H1 (cell line): ENCODE measurements around the gene NT5C3B. TPM values are rescaled to one million over a fixed set of nuclear protein-coding genes. Genes with fewer than 3 reads are reported as not detected.

ENCODE experiments used
- CTCF ChIA-PET: fragments of 300-600 bp; sonication (Branson Sonifier 250); formaldehyde crosslinking; loops from one replicate; lab custom pipeline; 2021; ENCODE audit not compliant: partially characterized antibody; lab: Charles Lee
- POLR2A ChIA-PET: fragments of 300-600 bp; sonication (Branson Sonifier 250); formaldehyde crosslinking; loops from one replicate; lab custom pipeline; 2021; ENCODE audit warnings: inconsistent platforms; ENCODE audit not compliant: partially characterized antibody; lab: Charles Lee
- DNase-seq, 2 experiments: peaks; one replicate each; pipeline versions ENCODE4 v3.0.0 to v3.0.0-alpha.2; 2010 to 2022; ENCODE audit warnings: low spot score in 2 of 2, low read depth in 1 of 2, mixed read lengths in 1 of 2
- FAIRE-seq: peaks from 2 replicates; lab custom pipeline; 2011; peaks lifted over from hg19 to GRCh38; lab: Jason Lieb, UNC
- H2AFZ ChIP-seq: 2 replicates; pipeline ENCODE4 v1.8.1; 2012; ENCODE audit warnings: low read length, inconsistent platforms
- H2AK5ac ChIP-seq: 2 replicates; pipeline ENCODE4 v1.6.1; 2013; ENCODE audit warnings: low read depth, low read length
- H2BK120ac ChIP-seq: replicated peaks from 2 replicates; pipeline ENCODE3; 2013; ENCODE audit warnings: low read depth, low read length, inconsistent platforms
- H2BK12ac ChIP-seq: 2 replicates; pipeline ENCODE4 v1.6.1; 2013; ENCODE audit warnings: low read depth, low read length
- H2BK15ac ChIP-seq: 2 replicates; pipeline ENCODE4 v1.6.1; 2013; ENCODE audit warnings: low read length
- H2BK20ac ChIP-seq: 2 replicates; pipeline ENCODE4 v1.6.1; 2013; ENCODE audit warnings: low read length
- H2BK5ac ChIP-seq: 2 replicates; pipeline ENCODE4 v1.6.1; 2013; ENCODE audit warnings: low read depth, low read length
- H3K14ac ChIP-seq: 2 replicates; pipeline ENCODE4 v1.6.1; 2013; ENCODE audit warnings: inconsistent platforms; ENCODE audit not compliant: insufficient read length
- H3K18ac ChIP-seq: 2 replicates; pipeline ENCODE4 v1.6.1; 2013; ENCODE audit warnings: low read length; ENCODE audit errors: extremely low read depth
- H3K23ac ChIP-seq: 2 replicates; pipeline ENCODE4 v1.6.1; 2013; ENCODE audit warnings: inconsistent platforms; ENCODE audit not compliant: insufficient read length
- H3K23me2 ChIP-seq: 2 replicates; pipeline ENCODE4 v1.6.1; 2013; ENCODE audit warnings: low read depth, low read length
- H3K27ac ChIP-seq: 2 replicates; pipeline ENCODE4 v1.6.1; 2011; ENCODE audit warnings: low read depth, low read length, inconsistent platforms
- H3K27me3 ChIP-seq, 4 experiments: replicated peaks in 1 of 4; 1 replicate in 1 of 4; 2 replicates in 3 of 4; pipeline versions ENCODE4 v1.6.1 to v1.8.1; 2011 to 2013; ENCODE audit warnings: low read length in 3 of 4, mild to moderate bottlenecking in 3 of 4, inconsistent platforms in 2 of 4, mixed read lengths in 2 of 4, moderate library complexity in 1 of 4; ENCODE audit not compliant: control insufficient read depth in 3 of 4, insufficient read depth in 3 of 4; ENCODE audit errors: extremely low read depth in 1 of 4
- H3K36me3 ChIP-seq, 4 experiments: 2 replicates each; pipeline versions ENCODE4 v1.6.1 to v1.8.1; 2011 to 2013; ENCODE audit warnings: mild to moderate bottlenecking in 4 of 4, low read length in 3 of 4, moderate library complexity in 2 of 4, control low read depth in 1 of 4, inconsistent platforms in 1 of 4; ENCODE audit not compliant: insufficient read depth in 4 of 4, control insufficient read depth in 2 of 4
- H3K4ac ChIP-seq: replicated peaks from 2 replicates; pipeline ENCODE3; 2013; ENCODE audit warnings: low read length, low read depth, mixed read lengths, inconsistent platforms; ENCODE audit not compliant: insufficient read length
- H3K4me1 ChIP-seq, 4 experiments: replicated peaks in 1 of 4; 1 replicate in 1 of 4; 2 replicates in 3 of 4; pipeline versions ENCODE4 v1.6.1 to v1.8.1; 2011 to 2013; ENCODE audit warnings: low read length in 3 of 4, inconsistent platforms in 2 of 4, mixed read lengths in 1 of 4; ENCODE audit not compliant: insufficient read depth in 4 of 4, control insufficient read depth in 3 of 4
- H3K4me2 ChIP-seq, 2 experiments: 2 replicates each; pipeline versions ENCODE4 v1.6.1 to v1.8.1; 2011 to 2013; ENCODE audit warnings: low read depth in 2 of 2, low read length in 2 of 2, control low read depth in 1 of 2, inconsistent platforms in 1 of 2, mild to moderate bottlenecking in 1 of 2; ENCODE audit not compliant: insufficient read depth in 1 of 2
- H3K4me3 ChIP-seq, 4 experiments: fragments of 200-600, 300-600 bp in 1 of 4; sonication (generic), shearing (Covaris generic), sonication (Bioruptor Twin) in 1 of 4; 2 replicates each; pipeline versions ENCODE4 v1.5.1 to v1.8.1; 2011 to 2016; ENCODE audit warnings: low read length in 4 of 4, low read depth in 3 of 4, control low read depth in 2 of 4, inconsistent platforms in 2 of 4, mild to moderate bottlenecking in 2 of 4, mixed read lengths in 1 of 4, moderate library complexity in 1 of 4; ENCODE audit not compliant: insufficient read depth in 2 of 4; ENCODE audit errors: extremely low read depth in 1 of 4
- H3K56ac ChIP-seq: replicated peaks from 2 replicates; pipeline ENCODE3; 2013; ENCODE audit warnings: low read depth, mild to moderate bottlenecking, mixed read lengths, low read length, inconsistent platforms; ENCODE audit not compliant: insufficient read length
- H3K79me1 ChIP-seq: 2 replicates; pipeline ENCODE4 v1.6.1; 2013; ENCODE audit warnings: low read depth, low read length, control low read depth
- H3K79me2 ChIP-seq, 2 experiments: 2 replicates each; pipeline versions ENCODE4 v1.6.1 to v1.8.1; 2012 to 2013; ENCODE audit warnings: low read length in 2 of 2, mild to moderate bottlenecking in 2 of 2, inconsistent platforms in 1 of 2; ENCODE audit not compliant: insufficient read depth in 2 of 2, control insufficient read depth in 1 of 2
- H3K9ac ChIP-seq, 4 experiments: replicated peaks in 1 of 4; 1 replicate in 1 of 4; 2 replicates in 3 of 4; pipeline versions ENCODE4 v1.6.1 to v1.8.1; 2011 to 2013; ENCODE audit warnings: low read depth in 3 of 4, low read length in 3 of 4, control low read depth in 2 of 4, mild to moderate bottlenecking in 2 of 4, moderate library complexity in 2 of 4, inconsistent platforms in 1 of 4; ENCODE audit errors: extremely low read depth in 1 of 4
- H3K9me3 ChIP-seq, 2 experiments: 2 replicates each; pipeline versions ENCODE4 v1.6.1 to v1.8.1; 2012 to 2013; ENCODE audit warnings: mild to moderate bottlenecking in 2 of 2, moderate library complexity in 2 of 2, control low read depth in 1 of 2, inconsistent platforms in 1 of 2, low read depth in 1 of 2, low read length in 1 of 2, mixed read lengths in 1 of 2; ENCODE audit not compliant: insufficient read depth in 2 of 2
- H4K20me1 ChIP-seq, 2 experiments: replicated peaks in 1 of 2; 2 replicates each; pipeline versions ENCODE3 to v1.8.1; 2011 to 2013; ENCODE audit warnings: inconsistent platforms in 2 of 2, low read length in 2 of 2, mild to moderate bottlenecking in 1 of 2; ENCODE audit not compliant: insufficient read depth in 2 of 2, control insufficient read depth in 1 of 2
- H4K5ac ChIP-seq: 2 replicates; pipeline ENCODE4 v1.6.1; 2013; ENCODE audit warnings: low read length, low read depth, mixed read lengths, inconsistent platforms; ENCODE audit not compliant: insufficient read length
- H4K8ac ChIP-seq: 2 replicates; pipeline ENCODE4 v1.8.0; 2013; ENCODE audit warnings: mild to moderate bottlenecking, moderate library complexity, low read length, inconsistent platforms; ENCODE audit not compliant: insufficient read depth; ENCODE audit errors: extremely low read depth
- H4K91ac ChIP-seq: replicated peaks from 2 replicates; pipeline ENCODE3; 2013; ENCODE audit warnings: low read length, mixed read lengths, inconsistent platforms; ENCODE audit not compliant: insufficient read length
- BACH1 ChIP-seq: IDR thresholded peaks from 2 replicates; pipeline ENCODE4 v1.6.1; 2012; ENCODE audit warnings: low read length, improper control_type of control experiment
- BRCA1 ChIP-seq: IDR thresholded peaks from 2 replicates; pipeline ENCODE4 v1.6.1; 2012; ENCODE audit warnings: low read depth, low read length, improper control_type of control experiment
- EGR1 ChIP-seq: IDR thresholded peaks from 2 replicates; pipeline ENCODE4 v1.6.1; 2011; ENCODE audit warnings: low read depth, low read length, borderline replicate concordance
- HDAC6 ChIP-seq: IDR thresholded peaks from one replicate; pipeline ENCODE4 v1.7.1; 2012; ENCODE audit warnings: low read depth, mild to moderate bottlenecking, inconsistent platforms, low read length, moderate library complexity
- POU5F1 ChIP-seq: IDR thresholded peaks from 2 replicates; pipeline ENCODE4 v1.6.1; 2011; ENCODE audit warnings: low read depth, mild to moderate bottlenecking, low read length, moderate library complexity
- RNF2 ChIP-seq: fragments of 200-900, 300-1000 bp; sonication (generic); IDR thresholded peaks from 2 replicates; pipeline ENCODE4 v1.7.1; 2016; ENCODE audit warnings: borderline replicate concordance, low read depth, mild to moderate bottlenecking, antibody characterized with exemption, low read length; ENCODE audit not compliant: poor library complexity, severe bottlenecking; ENCODE audit errors: missing control alignments
- RXRA ChIP-seq: IDR thresholded peaks from 2 replicates; pipeline ENCODE4 v1.6.1; 2011; ENCODE audit warnings: low read depth, mild to moderate bottlenecking, low read length, moderate library complexity; ENCODE audit not compliant: insufficient read depth
- SUZ12 ChIP-seq: fragments of 200-600 bp; sonication (generic); IDR thresholded peaks from 2 replicates; pipeline ENCODE4 v1.6.1; 2012; ENCODE audit warnings: mild to moderate bottlenecking, inconsistent platforms, low read length, moderate library complexity, mixed read lengths
- TAF1 ChIP-seq: IDR thresholded peaks from 2 replicates; pipeline ENCODE4 v1.6.1; 2011; ENCODE audit warnings: mild to moderate bottlenecking, low read depth, low read length
- TCF12 ChIP-seq: IDR thresholded peaks from 2 replicates; pipeline ENCODE4 v1.6.1; 2011; ENCODE audit warnings: low read depth, mild to moderate bottlenecking, low read length
- WGBS, 2 experiments: shearing (Covaris generic) in 1 of 2; methylation state at CpG; one replicate each; pipeline versions ENCODE4 v1.1.6 to v1.1.7; 2013 to 2015; ENCODE audit warnings: low lambda C conversion rate in 2 of 2, mixed read lengths in 2 of 2, inconsistent platforms in 1 of 2, low coverage in 1 of 2, missing lambda C conversion rate in 1 of 2; ENCODE audit not compliant: insufficient replicate concordance in 2 of 2, insufficient coverage in 1 of 2, insufficient read length in 1 of 2; ENCODE audit errors: extremely low coverage in 1 of 2, missing lambda C conversion rate in 1 of 2; 5-methylcytosine and 5-hydroxymethylcytosine counted together
- polyA plus RNA-seq, 7 experiments: library from polyadenylated mRNA; depleted of rRNA in 3 of 7; stranded (reverse) in 5 of 7; unstranded in 2 of 7; fragments of >200 nt in 5 of 7; fragments of 200-250 nt in 2 of 7; gene quantifications; 1 replicate in 5 of 7; 2 replicates in 1 of 7; 4 replicates in 1 of 7; pipeline versions ENCODE4 v1.2.1 to v1.2.3, GENCODE V29; 2011 to 2013; ENCODE audit warnings: missing spikeins in 2 of 7, mixed read lengths in 2 of 7
- total RNA-seq: library from RNA; stranded (reverse); fragmentation: NEBNext Ultra II Directional; extraction: Animal tissue kit (Norgen Biotek cat#: 25700); gene quantifications from 2 replicates; pipeline ENCODE4 v1.2.1, GENCODE V29; 2021

The NT5C3B gene
- total and polyA plus RNA-seq, 2 of the 8 experiments (the other 6 are each of a cell fraction or from before 2014, with no cell fraction given): 68.7 to 94.5 TPM

DNA sequence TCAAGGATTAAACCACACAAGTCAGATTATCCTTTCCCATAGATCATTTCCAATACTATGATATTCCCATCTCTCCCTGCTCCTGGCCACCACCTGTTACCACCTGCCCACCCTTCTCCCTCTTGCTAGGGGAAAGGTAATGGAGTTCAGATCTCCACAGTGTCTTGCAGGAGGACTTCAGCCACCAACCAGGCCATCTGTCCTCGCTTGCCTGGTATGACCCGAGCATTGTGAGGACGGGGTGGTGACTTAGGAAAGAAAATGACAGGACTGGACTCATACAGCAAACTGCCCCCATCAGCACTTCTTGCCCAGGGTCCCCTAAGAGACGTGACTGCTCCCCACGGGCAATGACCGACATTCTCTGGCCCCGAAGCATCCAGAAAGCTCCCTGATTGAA lies 12.5 kb downstream of the NT5C3B start:
- CTCF ChIA-PET: interaction anchor here (0.7 to 1.2 kb wide), 3 partner anchors 9 to 28 kb away, joined by 3 to 6 read pairs (median 3); no protein-coding TSS in a partner anchor
- H4K20me1 ChIP-seq: peaks cover 1 to 4% of the 10 kb centered on the region in 2 experiments
- no peak for FAIRE-seq

More for the DNA sequence above, 12.5 kb downstream of the NT5C3B start:
- TF ChIP-seq POU5F1 (no peak), RXRA (no peak), BACH1 (no peak), HDAC6 (no peak), RNF2 (no peak), TCF12 (no peak), SUZ12 (no peak), EGR1 (no peak), BRCA1 (no peak), TAF1 (no peak)
- H3K79me1 ChIP-seq: 0 out of 2 replicates have a peak, but pooled peaks cover 2% of the 10 kb centered on the region
- POLR2A ChIA-PET: interaction anchor here (0.6 to 5.6 kb wide), 11 partner anchors 9 to 93 kb away, joined by 3 to 40 read pairs (median 4); partner anchors contain the start of genes FKBP10, KLHL10, KLHL11 and NT5C3B
- no peak overlapping the region for H3K9ac ChIP-seq
- H3K4me1 ChIP-seq: peaks cover 0 to 15% (median 11%) of the 10 kb centered on the region in 4 experiments; a peak in 6 of 7 replicates
- H2AK5ac ChIP-seq: no peak overlapping the region
- no peak overlapping the region for H3K23ac ChIP-seq
- peaks cover 7 to 52% (median 12%) of the 10 kb centered on the region in 4 experiments; a peak in 7 of 8 replicates for H3K36me3 ChIP-seq
- no peak overlapping the region for H2BK12ac ChIP-seq
- no peak overlapping the region for H4K91ac ChIP-seq
- H2AFZ ChIP-seq: no peak overlapping the region
- WGBS, 2 experiments: 87% methylated on average over 7 of the region's 7 CpGs; no CpG with 5 or more reads in 1 of the 2 experiments
- no peak overlapping the region for H2BK120ac ChIP-seq
- H3K9me3 ChIP-seq: no peaks in the 10 kb centered on the region
- no peaks in the 10 kb centered on the region for H3K27me3 ChIP-seq
- H3K14ac ChIP-seq: no peak overlapping the region
- H4K5ac ChIP-seq: no peak overlapping the region
- DNase-seq: no peak
- no peak overlapping the region for H3K56ac ChIP-seq
- no peak overlapping the region for H4K8ac ChIP-seq
- H3K23me2 ChIP-seq: no peaks in the 10 kb centered on the region; the same call in 1 of the 2 replicates
- no peak overlapping the region for H3K18ac ChIP-seq
- no peak overlapping the region for H3K4ac ChIP-seq
- H3K79me2 ChIP-seq: no peaks in the 10 kb centered on the region
- H2BK15ac ChIP-seq: no peak overlapping the region
- H3K4me2 ChIP-seq: no peak overlapping the region
- no peak overlapping the region for H2BK20ac ChIP-seq
- H2BK5ac ChIP-seq: no peak overlapping the region
- no peak overlapping the region for H3K27ac ChIP-seq
- H3K4me3 ChIP-seq: no peak overlapping the region
